ENCODE measurements around the gene CNTN4. TPM values are rescaled to one million over a fixed set of nuclear protein-coding genes. Genes with fewer than 3 reads are reported as not detected.

The CNTN4 gene
- total and polyA plus RNA-seq, 2 donors (not counting 3 experiments of a cell fraction or from before 2014, with no cell fraction given), result not detected

DNA sequence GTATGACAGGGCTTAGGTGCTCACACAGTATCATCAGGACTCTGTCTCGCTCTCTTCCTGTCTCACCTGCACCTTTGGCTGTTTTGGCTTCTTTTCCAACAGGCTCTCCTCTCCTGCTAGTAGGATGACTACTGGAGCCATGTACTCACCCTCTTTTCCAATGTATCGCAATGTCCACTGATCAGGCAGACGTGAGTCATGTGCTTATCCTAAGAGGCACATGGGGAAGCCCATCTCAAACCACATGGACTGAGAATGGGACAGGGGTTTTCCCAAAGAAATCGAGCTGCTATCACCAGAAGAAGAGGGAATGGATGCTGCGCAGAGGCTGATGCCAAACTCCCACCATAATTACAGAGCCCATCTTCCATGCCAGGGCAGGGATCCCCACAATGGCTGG, 830.9 kb downstream of the CNTN4 start:
- Histone ChIP-seq H3K4me3 (replicated peaks in 1 of 3; ENCODE audit: insufficient read depth in 1 of 3, low read depth in 1 of 3, low read length in 3 of 3) (no peak overlapping the region), H3K4me2 (ENCODE audit: insufficient read depth, low read length) (no peak overlapping the region), H3K4me1 (ENCODE audit: control insufficient read depth, extremely low read depth, insufficient read depth, low read length) (no peaks in the 10 kb centered on the region), H3K79me2 (ENCODE audit: control insufficient read depth, insufficient read depth, low read length) (no peaks in the 10 kb centered on the region), H3K36me3 (ENCODE audit: control insufficient read depth in 2 of 2, extremely low read depth in 1 of 2, insufficient read depth in 2 of 2, low read length in 2 of 2) (no peaks in the 10 kb centered on the region), H3K27ac (ENCODE audit: insufficient read depth, low read depth, low read length) (no peak overlapping the region), H4K20me1 (replicated peaks; ENCODE audit: control insufficient read depth, extremely low read depth, insufficient read depth, low read length) (no peaks in the 10 kb centered on the region), H3K27me3 (ENCODE audit: control insufficient read depth in 2 of 2, insufficient read depth in 2 of 2, low read length in 2 of 2) (no peaks in the 10 kb centered on the region), H3K9me1 (replicated peaks; ENCODE audit: control insufficient read depth, extremely low read depth, insufficient read depth, low read length) (no peaks in the 10 kb centered on the region), H3K9ac (replicated peaks; ENCODE audit: extremely low read depth, insufficient read depth, low read length) (no peak overlapping the region), H3K9me3 (replicated peaks; ENCODE audit: control insufficient read depth, insufficient read depth, low read length) (peaks cover 2% of the 10 kb centered on the region), H2AFZ (ENCODE audit: low read depth, low read length) (no peak overlapping the region)
- no TSS peak for BruUV-seq (replicated peaks)
- CTCF ChIA-PET, result no interaction called here
- POLR2A ChIA-PET, result no interaction called here
- dilution Hi-C loops (cut with MboI; ENCODE audit: extremely low pct_ligation_motif_present, low sequenced_read_pairs), result no loop called here
- FAIRE-seq (no peak), DNase-seq (ENCODE audit: low read depth, low spot score) (no peak)
- intact Hi-C loops (cut with micrococcal nuclease), result no loop called here
- TF ChIP-seq FOS (IDR thresholded peaks at IDR 0.05; ENCODE audit: borderline replicate concordance, insufficient read depth, low read length), result no peak

DNA sequence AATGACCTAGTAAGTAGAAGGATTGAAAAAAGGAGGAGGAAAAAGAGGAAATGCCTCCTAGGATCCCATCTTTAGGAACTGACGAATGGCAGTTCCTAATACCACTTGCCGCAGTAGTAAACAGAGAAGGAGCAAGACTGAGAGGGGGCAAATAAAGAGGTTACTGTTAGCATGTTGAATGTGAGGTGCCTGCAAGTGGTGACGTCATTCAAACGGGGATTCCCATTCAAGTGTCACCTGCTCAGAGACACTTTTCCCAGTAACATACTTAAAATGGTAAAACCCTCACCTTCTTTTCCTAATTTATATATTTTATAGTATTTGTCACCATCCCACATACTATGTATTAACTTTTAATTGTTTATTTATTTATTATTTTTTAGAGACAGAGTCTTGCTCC, 832.6 kb downstream of the CNTN4 start:
- Histone ChIP-seq H4K20me1 (replicated peaks; ENCODE audit: control insufficient read depth, extremely low read depth, insufficient read depth, low read length) (no peaks in the 10 kb centered on the region), H3K9me1 (replicated peaks; ENCODE audit: control insufficient read depth, extremely low read depth, insufficient read depth, low read length) (no peaks in the 10 kb centered on the region), H3K9ac (replicated peaks; ENCODE audit: extremely low read depth, insufficient read depth, low read length) (no peak overlapping the region), H3K27me3 (ENCODE audit: control insufficient read depth in 2 of 2, insufficient read depth in 2 of 2, low read length in 2 of 2) (no peaks in the 10 kb centered on the region), H3K79me2 (ENCODE audit: control insufficient read depth, insufficient read depth, low read length) (no peaks in the 10 kb centered on the region), H3K4me2 (ENCODE audit: insufficient read depth, low read length) (no peak overlapping the region), H3K4me3 (replicated peaks in 1 of 3; ENCODE audit: insufficient read depth in 1 of 3, low read depth in 1 of 3, low read length in 3 of 3) (no peak overlapping the region), H3K9me3 (replicated peaks; ENCODE audit: control insufficient read depth, insufficient read depth, low read length) (peaks cover 2% of the 10 kb centered on the region), H3K27ac (ENCODE audit: insufficient read depth, low read depth, low read length) (no peak overlapping the region), H2AFZ (ENCODE audit: low read depth, low read length) (no peak overlapping the region), H3K36me3 (ENCODE audit: control insufficient read depth in 2 of 2, extremely low read depth in 1 of 2, insufficient read depth in 2 of 2, low read length in 2 of 2) (no peaks in the 10 kb centered on the region), H3K4me1 (ENCODE audit: control insufficient read depth, extremely low read depth, insufficient read depth, low read length) (no peaks in the 10 kb centered on the region)
- no peak for DNase-seq (ENCODE audit: low read depth, low spot score)
- intact Hi-C loops (cut with micrococcal nuclease), result no loop called here
- dilution Hi-C loops (cut with MboI; ENCODE audit: extremely low pct_ligation_motif_present, low sequenced_read_pairs), result no loop called here
- CTCF ChIA-PET, result no interaction called here
- TF ChIP-seq, protein P1, sequence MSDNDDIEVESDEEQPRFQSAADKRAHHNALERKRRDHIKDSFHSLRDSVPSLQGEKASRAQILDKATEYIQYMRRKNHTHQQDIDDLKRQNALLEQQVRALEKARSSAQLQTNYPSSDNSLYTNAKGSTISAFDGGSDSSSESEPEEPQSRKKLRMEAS (IDR thresholded peaks at IDR 0.05; ENCODE audit: insufficient read depth, insufficient read length), result no peak
- TF ChIP-seq, protein P2, sequence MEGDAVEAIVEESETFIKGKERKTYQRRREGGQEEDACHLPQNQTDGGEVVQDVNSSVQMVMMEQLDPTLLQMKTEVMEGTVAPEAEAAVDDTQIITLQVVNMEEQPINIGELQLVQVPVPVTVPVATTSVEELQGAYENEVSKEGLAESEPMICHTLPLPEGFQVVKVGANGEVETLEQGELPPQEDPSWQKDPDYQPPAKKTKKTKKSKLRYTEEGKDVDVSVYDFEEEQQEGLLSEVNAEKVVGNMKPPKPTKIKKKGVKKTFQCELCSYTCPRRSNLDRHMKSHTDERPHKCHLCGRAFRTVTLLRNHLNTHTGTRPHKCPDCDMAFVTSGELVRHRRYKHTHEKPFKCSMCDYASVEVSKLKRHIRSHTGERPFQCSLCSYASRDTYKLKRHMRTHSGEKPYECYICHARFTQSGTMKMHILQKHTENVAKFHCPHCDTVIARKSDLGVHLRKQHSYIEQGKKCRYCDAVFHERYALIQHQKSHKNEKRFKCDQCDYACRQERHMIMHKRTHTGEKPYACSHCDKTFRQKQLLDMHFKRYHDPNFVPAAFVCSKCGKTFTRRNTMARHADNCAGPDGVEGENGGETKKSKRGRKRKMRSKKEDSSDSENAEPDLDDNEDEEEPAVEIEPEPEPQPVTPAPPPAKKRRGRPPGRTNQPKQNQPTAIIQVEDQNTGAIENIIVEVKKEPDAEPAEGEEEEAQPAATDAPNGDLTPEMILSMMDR (IDR thresholded peaks at IDR 0.05; ENCODE audit: extremely low read depth in 1 of 2, insufficient read depth in 1 of 2, low read depth in 1 of 2, low read length in 2 of 2), result no peak
- no peak for TF ChIP-seq EZH2 (IDR thresholded peaks at IDR 0.05; ENCODE audit: borderline replicate concordance, low read depth, low read length, severe bottlenecking)
- no peak for TF ChIP-seq GATA2 (IDR thresholded peaks at IDR 0.05; ENCODE audit: insufficient read depth, insufficient read length, low read depth, low read length)
- TF ChIP-seq MYC (IDR thresholded peaks at IDR 0.05; ENCODE audit: low read depth, low read length), result no peak
- no peak for TF ChIP-seq POLR2AphosphoS5 (IDR thresholded peaks at IDR 0.05; ENCODE audit: insufficient read depth, low read depth, low read length)
- TF ChIP-seq JUN (IDR thresholded peaks at IDR 0.05; ENCODE audit: borderline replicate concordance, insufficient read depth, insufficient read length, low read depth), result no peak
- no peak for TF ChIP-seq POLR2A (IDR thresholded peaks at IDR 0.05; ENCODE audit: low read depth, low read length)
- TF ChIP-seq FOS (IDR thresholded peaks at IDR 0.05; ENCODE audit: borderline replicate concordance, insufficient read depth, low read length), result no peak
- POLR2A ChIA-PET, result no interaction called here
- FAIRE-seq, result no peak
- no TSS peak for BruUV-seq (replicated peaks)

All from endothelial cell of umbilical vein (primary cell).